H1 (cell line): ENCODE data around the gene ZDHHC11. TPM values are rescaled to one million over a fixed set of nuclear protein-coding genes. Genes with fewer than 3 reads are reported as not detected.

Experiments used
- polyA plus RNA-seq, 7 experiments: library from polyadenylated mRNA; depleted of rRNA in 3 of 7; stranded (reverse) in 5 of 7; unstranded in 2 of 7; fragments of >200 nt in 5 of 7; fragments of 200-250 nt in 2 of 7; gene quantifications; 1 replicate in 5 of 7; 2 replicates in 1 of 7; 4 replicates in 1 of 7; pipeline versions ENCODE4 v1.2.1 to v1.2.3, GENCODE V29; 2011 to 2013; ENCODE audit warnings: missing spikeins in 2 of 7, mixed read lengths in 2 of 7
- total RNA-seq: library from RNA; stranded (reverse); fragmentation: NEBNext Ultra II Directional; extraction: Animal tissue kit (Norgen Biotek cat#: 25700); gene quantifications from 2 replicates; pipeline ENCODE4 v1.2.1, GENCODE V29; 2021
- TF ChIP-seq, protein P1 (sequence below): fragments of 300-600 bp; sonication (generic); IDR thresholded peaks from 2 replicates; pipeline ENCODE4 v1.7.1; 2012; ENCODE audit warnings: low read length, moderate library complexity, mild to moderate bottlenecking, inconsistent platforms; ENCODE audit not compliant: insufficient replicate concordance

ZDHHC11 gene
- total and polyA plus RNA-seq, 2 of the 8 experiments (the other 6 are each of a cell fraction or from before 2014, with no cell fraction given): 4.7 to 16.6 TPM

GRCh38 chr5:882253-883183 lies 31.7 kb upstream of the ZDHHC11 start (continued):
- TF ChIP-seq, protein P1, sequence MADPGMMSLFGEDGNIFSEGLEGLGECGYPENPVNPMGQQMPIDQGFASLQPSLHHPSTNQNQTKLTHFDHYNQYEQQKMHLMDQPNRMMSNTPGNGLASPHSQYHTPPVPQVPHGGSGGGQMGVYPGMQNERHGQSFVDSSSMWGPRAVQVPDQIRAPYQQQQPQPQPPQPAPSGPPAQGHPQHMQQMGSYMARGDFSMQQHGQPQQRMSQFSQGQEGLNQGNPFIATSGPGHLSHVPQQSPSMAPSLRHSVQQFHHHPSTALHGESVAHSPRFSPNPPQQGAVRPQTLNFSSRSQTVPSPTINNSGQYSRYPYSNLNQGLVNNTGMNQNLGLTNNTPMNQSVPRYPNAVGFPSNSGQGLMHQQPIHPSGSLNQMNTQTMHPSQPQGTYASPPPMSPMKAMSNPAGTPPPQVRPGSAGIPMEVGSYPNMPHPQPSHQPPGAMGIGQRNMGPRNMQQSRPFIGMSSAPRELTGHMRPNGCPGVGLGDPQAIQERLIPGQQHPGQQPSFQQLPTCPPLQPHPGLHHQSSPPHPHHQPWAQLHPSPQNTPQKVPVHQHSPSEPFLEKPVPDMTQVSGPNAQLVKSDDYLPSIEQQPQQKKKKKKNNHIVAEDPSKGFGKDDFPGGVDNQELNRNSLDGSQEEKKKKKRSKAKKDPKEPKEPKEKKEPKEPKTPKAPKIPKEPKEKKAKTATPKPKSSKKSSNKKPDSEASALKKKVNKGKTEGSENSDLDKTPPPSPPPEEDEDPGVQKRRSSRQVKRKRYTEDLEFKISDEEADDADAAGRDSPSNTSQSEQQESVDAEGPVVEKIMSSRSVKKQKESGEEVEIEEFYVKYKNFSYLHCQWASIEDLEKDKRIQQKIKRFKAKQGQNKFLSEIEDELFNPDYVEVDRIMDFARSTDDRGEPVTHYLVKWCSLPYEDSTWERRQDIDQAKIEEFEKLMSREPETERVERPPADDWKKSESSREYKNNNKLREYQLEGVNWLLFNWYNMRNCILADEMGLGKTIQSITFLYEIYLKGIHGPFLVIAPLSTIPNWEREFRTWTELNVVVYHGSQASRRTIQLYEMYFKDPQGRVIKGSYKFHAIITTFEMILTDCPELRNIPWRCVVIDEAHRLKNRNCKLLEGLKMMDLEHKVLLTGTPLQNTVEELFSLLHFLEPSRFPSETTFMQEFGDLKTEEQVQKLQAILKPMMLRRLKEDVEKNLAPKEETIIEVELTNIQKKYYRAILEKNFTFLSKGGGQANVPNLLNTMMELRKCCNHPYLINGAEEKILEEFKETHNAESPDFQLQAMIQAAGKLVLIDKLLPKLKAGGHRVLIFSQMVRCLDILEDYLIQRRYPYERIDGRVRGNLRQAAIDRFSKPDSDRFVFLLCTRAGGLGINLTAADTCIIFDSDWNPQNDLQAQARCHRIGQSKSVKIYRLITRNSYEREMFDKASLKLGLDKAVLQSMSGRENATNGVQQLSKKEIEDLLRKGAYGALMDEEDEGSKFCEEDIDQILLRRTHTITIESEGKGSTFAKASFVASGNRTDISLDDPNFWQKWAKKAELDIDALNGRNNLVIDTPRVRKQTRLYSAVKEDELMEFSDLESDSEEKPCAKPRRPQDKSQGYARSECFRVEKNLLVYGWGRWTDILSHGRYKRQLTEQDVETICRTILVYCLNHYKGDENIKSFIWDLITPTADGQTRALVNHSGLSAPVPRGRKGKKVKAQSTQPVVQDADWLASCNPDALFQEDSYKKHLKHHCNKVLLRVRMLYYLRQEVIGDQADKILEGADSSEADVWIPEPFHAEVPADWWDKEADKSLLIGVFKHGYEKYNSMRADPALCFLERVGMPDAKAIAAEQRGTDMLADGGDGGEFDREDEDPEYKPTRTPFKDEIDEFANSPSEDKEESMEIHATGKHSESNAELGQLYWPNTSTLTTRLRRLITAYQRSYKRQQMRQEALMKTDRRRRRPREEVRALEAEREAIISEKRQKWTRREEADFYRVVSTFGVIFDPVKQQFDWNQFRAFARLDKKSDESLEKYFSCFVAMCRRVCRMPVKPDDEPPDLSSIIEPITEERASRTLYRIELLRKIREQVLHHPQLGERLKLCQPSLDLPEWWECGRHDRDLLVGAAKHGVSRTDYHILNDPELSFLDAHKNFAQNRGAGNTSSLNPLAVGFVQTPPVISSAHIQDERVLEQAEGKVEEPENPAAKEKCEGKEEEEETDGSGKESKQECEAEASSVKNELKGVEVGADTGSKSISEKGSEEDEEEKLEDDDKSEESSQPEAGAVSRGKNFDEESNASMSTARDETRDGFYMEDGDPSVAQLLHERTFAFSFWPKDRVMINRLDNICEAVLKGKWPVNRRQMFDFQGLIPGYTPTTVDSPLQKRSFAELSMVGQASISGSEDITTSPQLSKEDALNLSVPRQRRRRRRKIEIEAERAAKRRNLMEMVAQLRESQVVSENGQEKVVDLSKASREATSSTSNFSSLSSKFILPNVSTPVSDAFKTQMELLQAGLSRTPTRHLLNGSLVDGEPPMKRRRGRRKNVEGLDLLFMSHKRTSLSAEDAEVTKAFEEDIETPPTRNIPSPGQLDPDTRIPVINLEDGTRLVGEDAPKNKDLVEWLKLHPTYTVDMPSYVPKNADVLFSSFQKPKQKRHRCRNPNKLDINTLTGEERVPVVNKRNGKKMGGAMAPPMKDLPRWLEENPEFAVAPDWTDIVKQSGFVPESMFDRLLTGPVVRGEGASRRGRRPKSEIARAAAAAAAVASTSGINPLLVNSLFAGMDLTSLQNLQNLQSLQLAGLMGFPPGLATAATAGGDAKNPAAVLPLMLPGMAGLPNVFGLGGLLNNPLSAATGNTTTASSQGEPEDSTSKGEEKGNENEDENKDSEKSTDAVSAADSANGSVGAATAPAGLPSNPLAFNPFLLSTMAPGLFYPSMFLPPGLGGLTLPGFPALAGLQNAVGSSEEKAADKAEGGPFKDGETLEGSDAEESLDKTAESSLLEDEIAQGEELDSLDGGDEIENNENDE: no peak
